Fibroblast of villous mesenchyme (primary cell): ENCODE results near the gene BLM. TPM values are rescaled to one million over a fixed set of nuclear protein-coding genes. Genes with fewer than 3 reads are reported as not detected.
A peak's percentile ranks its signal among the peaks of the same experiment; 100 is the strongest.
"Not testable (repeated sequence)": the region's sequence is repeated elsewhere in the genome, so short reads cannot be mapped to it uniquely, and the experiment has no call there.

Experiments used
- DNase-seq: peaks from one replicate; pipeline ENCODE4 v3.0.0-alpha.2; 2010; ENCODE audit warnings: low read depth
- H3K4me3 ChIP-seq: 2 replicates; pipeline ENCODE4 v1.5.1; 2011; ENCODE audit warnings: low read depth, mild to moderate bottlenecking, low read length
- CTCF ChIP-seq: IDR thresholded peaks from 2 replicates; pipeline ENCODE4 v1.5.1; 2012; ENCODE audit warnings: low read depth, mild to moderate bottlenecking, low read length; ENCODE audit not compliant: insufficient read depth
- total RNA-seq: library from RNA; depleted of rRNA; stranded (reverse); fragments of >200 nt; gene quantifications from 2 replicates; pipeline ENCODE4 v1.2.3, GENCODE V29; 2012

BLM gene
- total RNA-seq = 4.8 and 6.0 TPM in 2 replicates

- peak; percentile 28 for TF ChIP-seq CTCF
- peak; percentile 97 for DNase-seq
- H3K4me3 ChIP-seq = peak within 1 kb of the TSS; percentile 81
Measured at GRCh38 chr15:90716976-90717821, at the start of gene BLM. TSS of gene BLM (plus strand) at chr15:90717346. CDS start at chr15:90747393, 30,047 bp downstream.

GRCh38 chr15:90667755-90668345 lies 49.3 kb upstream of the BLM start:
- not testable (repeated sequence) for H3K4me3 ChIP-seq, DNase-seq

DNA sequence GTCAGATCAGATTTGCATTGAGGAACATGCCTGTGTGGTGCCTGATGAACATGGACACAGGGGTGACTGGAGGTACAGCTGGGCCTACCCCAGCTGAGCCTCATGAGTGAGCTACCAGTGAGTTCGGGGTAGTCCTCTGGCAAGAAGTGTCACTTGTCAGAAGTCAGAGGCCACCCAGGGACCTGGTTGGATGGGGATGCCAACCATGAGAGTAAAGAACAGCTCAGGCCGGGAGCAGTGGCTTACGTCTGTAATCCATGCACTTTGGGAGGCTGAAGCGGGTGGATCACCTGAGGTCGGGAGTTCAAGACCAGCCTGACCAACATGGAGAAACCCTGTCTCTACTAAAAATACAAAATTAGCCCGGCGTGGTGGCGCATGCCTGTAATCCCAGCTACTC lies 46.5 kb upstream of the BLM start:
- DNase-seq, H3K4me3 ChIP-seq: not testable (repeated sequence)

- no peak overlapping the region for H3K4me3 ChIP-seq
- no peak for DNase-seq
- TF ChIP-seq CTCF = no peak
Measured at GRCh38 chr15:90671216-90671615, 45.9 kb upstream of the BLM start.

DNA sequence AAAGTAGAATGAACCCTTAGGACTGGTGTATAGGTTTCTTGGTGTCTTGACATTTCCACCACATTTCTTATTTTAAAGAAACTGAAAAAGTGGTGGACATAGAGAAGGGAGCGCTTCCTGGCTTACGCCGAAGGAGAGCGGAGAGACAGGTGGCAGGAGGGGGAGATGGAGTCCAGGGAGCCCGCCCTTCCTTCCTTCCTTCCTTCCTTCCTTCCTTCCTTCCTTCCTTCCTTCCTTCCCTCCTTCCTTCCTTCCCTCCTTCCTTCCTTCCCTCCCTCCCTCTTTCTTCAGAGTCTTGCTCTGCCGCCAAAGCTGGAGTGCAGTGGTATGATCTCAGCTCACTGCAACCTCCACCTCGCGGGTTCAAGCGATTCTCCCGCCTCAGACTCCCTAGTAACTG lies 43.8 kb upstream of the BLM start:
- not testable (repeated sequence) for H3K4me3 ChIP-seq, DNase-seq

DNA sequence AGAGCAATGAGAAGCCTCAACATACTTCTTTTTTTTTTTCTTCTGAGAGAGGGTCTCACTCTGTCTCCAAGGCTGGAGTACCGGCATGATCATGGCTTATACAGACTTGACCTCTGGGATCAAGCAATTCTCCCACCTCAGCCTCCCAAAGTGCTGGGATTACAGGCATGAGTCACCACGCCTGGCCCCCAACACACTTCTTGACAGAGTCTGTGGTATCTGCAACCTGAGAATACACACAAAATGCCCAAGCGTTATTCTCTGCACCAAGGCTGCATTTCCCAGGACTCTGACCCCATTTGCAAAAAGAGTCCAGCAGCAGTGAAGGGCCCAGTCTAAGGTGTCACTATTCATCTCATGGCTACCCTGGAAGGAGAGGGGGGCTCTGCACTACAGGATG lies 42.7 kb upstream of the BLM start:
- DNase-seq = peak; percentile 24
- TF ChIP-seq CTCF = no peak
- no peak overlapping the region for H3K4me3 ChIP-seq

- H3K4me3 ChIP-seq = no peak overlapping the region
- no peak for DNase-seq
- TF ChIP-seq CTCF = no peak
Measured at GRCh38 chr15:90675464-90675863, 41.7 kb upstream of the BLM start.

- DNase-seq = no peak
- H3K4me3 ChIP-seq = no peak overlapping the region
- TF ChIP-seq CTCF = no peak
Measured at GRCh38 chr15:90677807-90678790, 39.0 kb upstream of the BLM start.
